Activated CD8-positive, alpha-beta T cell treated with anti-CD3 and anti-CD28 coated beads, Interleukin-2, amount 10 ng/mL, durations not matched to agents 7 days and 5 days (primary cell): ENCODE results near the gene ZWILCH. TPM values are rescaled to one million over a fixed set of nuclear protein-coding genes. Genes with fewer than 3 reads are reported as not detected.
A peak's percentile ranks its signal among the peaks of the same experiment; 100 is the strongest.

ENCODE experiments used
- ATAC-seq: fragments of 150-1000 bp; cut with Tn5 transposase; one replicate; pipeline ENCODE4 v1.10.0; 2021; ENCODE audit warnings: moderate library complexity
- CTCF ChIA-PET: fragments of 350-600 bp; sonication (Branson Sonifier 250); formaldehyde crosslinking; loops from one replicate; lab custom pipeline; 2021; ENCODE audit warnings: antibody characterized with exemption; lab: Charles Lee
- POLR2A ChIA-PET: fragments of 350-600 bp; sonication (Branson Sonifier 250); formaldehyde crosslinking; loops from one replicate; lab custom pipeline; 2021; ENCODE audit warnings: antibody characterized with exemption; lab: Charles Lee
- DNase-seq: peaks from one replicate; pipeline ENCODE4 v3.0.0-alpha.2; 2020
- H3K27ac Mint-ChIP-seq: one replicate; pipeline ENCODE4 v1.8.0; 2021; ENCODE audit warnings: mild to moderate bottlenecking, mixed read lengths
- H3K27me3 Mint-ChIP-seq: one replicate; pipeline ENCODE4 v1.8.0; 2021; ENCODE audit warnings: low read depth, mixed read lengths
- H3K36me3 Mint-ChIP-seq: one replicate; pipeline ENCODE4 v1.8.0; 2021; ENCODE audit warnings: low read depth, mixed read lengths
- H3K4me1 Mint-ChIP-seq: one replicate; pipeline ENCODE4 v1.8.0; 2021; ENCODE audit warnings: low read depth, mixed read lengths
- H3K4me3 Mint-ChIP-seq: one replicate; pipeline ENCODE4 v1.8.0; 2021; ENCODE audit warnings: mild to moderate bottlenecking, mixed read lengths
- H3K9me3 Mint-ChIP-seq: one replicate; pipeline ENCODE4 v1.8.0; 2022; ENCODE audit warnings: mixed read lengths; ENCODE audit not compliant: insufficient read depth
- microRNA-seq: library from miRNA; unstranded; fragments of <30 nt; microRNA quantifications from one replicate; pipeline ENCODE4 v1.2.0, GENCODE V29; 2022
- total RNA-seq, 2 experiments: library from RNA; stranded (reverse); gene quantifications; one replicate each; pipeline ENCODE4 v1.2.3, GENCODE V29; 2021

The ZWILCH gene
- total RNA-seq, 2 experiments from 2014 or later = 37.2 to 44.8 TPM

DNA sequence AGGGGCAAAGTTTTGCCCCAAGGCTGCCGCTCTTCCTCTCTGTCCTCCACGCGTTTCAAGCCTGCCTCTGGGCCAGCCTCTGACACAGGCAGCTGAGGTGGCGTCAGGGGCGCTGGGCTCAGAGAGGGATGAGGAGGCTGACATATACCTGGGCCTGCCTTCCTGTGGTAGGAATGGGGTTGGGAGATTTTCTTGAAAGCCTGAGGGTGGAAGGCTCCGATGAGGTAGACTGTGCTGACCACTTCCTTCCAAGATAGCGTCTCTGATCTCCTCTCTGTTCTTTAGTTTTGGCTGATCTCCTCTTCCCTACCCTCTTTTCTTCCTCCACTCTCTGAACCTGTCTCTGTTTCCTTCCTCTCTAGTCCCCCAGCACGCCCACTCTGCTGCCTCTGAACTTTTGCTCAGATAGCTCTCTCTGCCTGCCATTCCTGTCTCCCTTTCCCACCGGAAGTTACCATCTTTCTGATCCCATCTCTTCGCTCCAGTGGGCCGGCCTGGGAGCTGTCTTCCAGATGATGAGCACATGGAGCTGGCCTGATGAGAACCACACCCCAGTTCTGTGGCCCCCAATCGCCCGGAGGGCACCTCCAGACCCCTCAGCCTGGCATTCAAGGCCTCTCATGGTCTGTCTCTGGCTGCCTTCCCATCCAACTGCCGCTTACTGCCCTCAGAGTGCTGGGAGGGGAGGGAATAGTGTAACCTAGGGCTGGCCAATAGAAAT is 93.1 kb downstream of the ZWILCH start:
- peak; percentile 53 for DNase-seq

More for the DNA sequence above, 93.1 kb downstream of the ZWILCH start:
- H3K9me3 Mint-ChIP-seq = no peaks in the 10 kb centered on the region
- H3K27ac Mint-ChIP-seq = peak overlapping the region; percentile 87
- H3K4me1 Mint-ChIP-seq = peaks cover 25% of the 10 kb centered on the region
- peak overlapping the region; percentile 14 for H3K4me3 Mint-ChIP-seq
- CTCF ChIA-PET = interaction anchor here (1.5 kb wide), 1 partner anchor 253 kb away, joined by 3 read pairs; no protein-coding TSS in a partner anchor
- POLR2A ChIA-PET = no interaction called here
- ATAC-seq = peak; percentile 84
- H3K36me3 Mint-ChIP-seq = no peaks in the 10 kb centered on the region
- peaks cover 11% of the 10 kb centered on the region for H3K27me3 Mint-ChIP-seq

Small RNA genes within 50 kb of the gene (microRNA-seq; reads per million reads assigned to microRNA genes)
- gene MIR4512 = 2.3 reads per million

Other genes with a start within 250 kb of the ZWILCH start
- 10 to 100 TPM; 23.6 to 24.3 TPM for gene DIS3L, start 211.8 kb upstream of the ZWILCH start, total RNA-seq
- 10 to 100 TPM; 36.4 to 42.7 TPM for gene TIPIN, start 148.6 kb upstream of the ZWILCH start, total RNA-seq
- gene MAP2K1, start 118.4 kb upstream of the ZWILCH start, total RNA-seq = 100 to 1,000 TPM; 108 to 118 TPM
- 10 to 100 TPM; 25.0 to 25.7 TPM for gene SNAPC5, start 7.6 kb upstream of the ZWILCH start, total RNA-seq
- gene RPL4, start 471 bp upstream of the ZWILCH start, total RNA-seq = 1,000 to 10,000 TPM; 2,498 to 2,528 TPM
- not detected for gene LCTL, start 60.7 kb downstream of the ZWILCH start, total RNA-seq
- gene SMAD6, start 196.9 kb downstream of the ZWILCH start, total RNA-seq = 1 to 10 TPM in 1 of 2 experiments, under 1 TPM in 1; 0.97 to 1.2 TPM